DOHH2 (cell line): ENCODE results near the gene MPND.

Source experiments
- CTCF ChIP-seq: fragments of 200-600 bp; sonication (generic); IDR thresholded peaks from one replicate; pipeline ENCODE4 v1.5.1; 2014; ENCODE audit warnings: antibody characterized with exemption, mild to moderate bottlenecking, low read depth, low read length; ENCODE audit not compliant: poor library complexity, severe bottlenecking
- EZH2phosphoT487 ChIP-seq: fragments of 200-600 bp; sonication (generic); IDR thresholded peaks from 2 replicates; pipeline ENCODE4 v1.6.1; 2017; ENCODE audit warnings: borderline replicate concordance, mild to moderate bottlenecking, antibody characterized with exemption, low read length, moderate library complexity, mixed read lengths

GRCh38 chr19:4320419-4320818, 22.9 kb upstream of the MPND start:
- TF ChIP-seq CTCF (no peak), EZH2phosphoT487 (no peak)
